Occipital lobe (tissue), 2 donors: ENCODE data around the gene ZNF317. TPM values are rescaled to one million over a fixed set of nuclear protein-coding genes. Genes with fewer than 3 reads are reported as not detected.
"Not testable (repeated sequence)": the region's sequence is repeated elsewhere in the genome, so short reads cannot be mapped to it uniquely, and the experiment has no call there.

Source experiments
- DNase-seq: peaks from one replicate; lab custom pipeline; 2025; lab: John Stamatoyannopoulos, UW
- total RNA-seq: library from RNA; depleted of rRNA; stranded (reverse); fragments of >200 nt; gene quantifications from one replicate; pipeline ENCODE4 v1.2.3, GENCODE V29; 2014

The ZNF317 gene
- total RNA-seq, 1 donor from 2014 or later = 18.7 TPM

DNA sequence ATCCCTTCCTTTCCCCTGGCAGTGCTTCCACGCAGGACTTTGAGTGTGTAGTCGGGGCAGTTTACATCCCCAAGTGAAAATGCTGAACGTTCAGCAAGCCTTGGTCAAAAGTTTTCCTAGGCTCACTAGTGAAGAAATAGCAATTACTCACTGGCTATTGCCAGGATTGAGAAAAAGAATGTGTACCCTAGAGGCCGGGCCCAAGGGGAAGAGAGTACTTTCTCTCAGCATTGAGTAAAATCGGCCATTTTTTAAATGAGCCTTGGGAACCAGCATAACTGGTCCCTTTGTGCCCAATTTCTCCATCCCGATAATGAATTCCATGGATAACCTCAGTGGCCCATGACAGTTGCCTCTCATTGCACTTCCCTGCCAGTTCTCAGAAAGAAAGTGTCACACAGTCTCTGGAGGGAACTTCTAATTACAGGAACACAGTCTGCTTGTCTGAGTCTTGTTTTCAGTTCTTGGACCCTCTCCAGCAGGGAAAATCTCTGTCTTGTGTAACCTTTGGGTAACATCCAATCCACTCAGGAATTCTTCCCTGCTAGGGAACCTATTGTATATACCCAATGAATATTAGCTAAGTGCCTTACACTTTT is 31.3 kb downstream of the ZNF317 start:
- no peak for DNase-seq

DNA sequence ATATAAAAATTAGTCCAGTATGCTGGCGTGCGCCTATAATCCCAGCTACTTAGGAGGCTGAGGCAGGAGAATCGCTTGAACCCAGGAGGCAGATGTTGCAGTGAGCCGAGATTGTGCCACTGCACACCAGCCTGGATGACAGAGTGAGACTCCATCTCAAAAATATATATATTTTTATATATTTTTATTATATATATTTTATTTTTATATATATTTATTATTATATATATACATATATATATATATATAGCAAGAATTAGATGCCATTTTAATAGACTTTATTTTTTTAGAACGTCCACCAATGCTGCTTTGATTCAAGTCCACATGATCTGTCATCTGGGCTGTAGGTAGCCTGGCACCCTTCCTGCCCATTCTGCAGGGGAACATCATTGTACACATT is 35.1 kb downstream of the ZNF317 start:
- DNase-seq = no peak

DNA sequence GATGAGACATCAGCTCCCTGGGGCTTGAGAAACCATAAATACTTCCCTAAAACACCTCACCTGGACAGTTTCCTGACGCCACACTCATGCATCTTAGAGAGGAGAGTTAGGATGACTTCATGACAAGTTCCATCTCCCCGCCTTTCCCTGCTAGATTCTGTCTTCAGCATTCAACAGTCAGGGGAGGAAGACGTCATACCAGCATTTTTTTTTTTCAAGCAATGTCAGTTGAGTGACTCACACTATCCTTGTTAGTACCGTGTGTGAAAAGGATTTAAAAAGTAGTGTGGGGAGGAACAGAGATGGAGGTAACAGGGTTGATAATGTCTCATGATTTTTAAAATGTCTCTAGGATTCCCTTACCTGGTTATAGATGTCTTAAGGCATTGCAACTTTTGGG is 38.7 kb downstream of the ZNF317 start, which contains the start of gene OR7D2:
OR7D2 (plus strand) TSS at position 79 of the 400 bp plus-strand sequence. CDS start 6,803 bp downstream, outside the sequence.
- DNase-seq = no peak

DNA sequence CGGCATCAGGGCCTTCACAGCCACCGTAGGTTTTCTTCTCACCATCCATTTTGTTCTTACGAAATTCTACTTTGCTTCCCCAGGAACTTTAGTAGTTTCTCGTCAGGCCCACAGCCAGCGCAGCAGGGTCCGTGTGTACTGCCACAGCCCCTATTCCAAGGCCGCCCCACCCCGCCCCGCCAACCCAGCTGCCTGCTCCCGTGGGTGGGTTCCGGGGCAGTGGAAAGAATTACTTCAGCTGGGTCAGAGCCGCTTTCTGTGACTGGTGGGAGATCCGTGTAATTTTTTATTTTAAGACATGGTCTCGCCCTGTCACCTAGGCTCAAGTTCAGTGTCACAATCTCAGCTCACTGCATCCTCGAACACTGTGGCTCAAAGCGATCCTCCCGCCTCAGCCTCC is 42.8 kb downstream of the ZNF317 start:
- no peak for DNase-seq

DNA sequence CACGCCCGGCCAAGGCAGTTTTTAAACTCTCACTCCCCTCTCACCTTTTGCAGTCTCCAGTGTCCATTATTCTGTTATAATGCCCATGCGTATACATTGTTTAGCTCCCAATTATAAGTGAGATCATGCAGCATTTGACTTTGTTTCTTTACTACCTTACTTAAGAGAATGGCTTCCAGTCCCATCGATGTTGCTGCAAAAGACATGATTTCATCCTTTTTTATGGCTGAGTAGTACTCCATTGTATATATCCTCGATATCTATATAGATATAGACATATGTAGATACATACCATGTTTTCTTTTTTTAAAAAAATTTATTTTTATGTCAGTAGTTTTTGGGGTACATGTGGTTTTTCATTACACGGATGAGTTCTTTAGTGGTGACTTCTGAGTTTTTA is 47.0 kb downstream of the ZNF317 start:
- no peak for DNase-seq

DNA sequence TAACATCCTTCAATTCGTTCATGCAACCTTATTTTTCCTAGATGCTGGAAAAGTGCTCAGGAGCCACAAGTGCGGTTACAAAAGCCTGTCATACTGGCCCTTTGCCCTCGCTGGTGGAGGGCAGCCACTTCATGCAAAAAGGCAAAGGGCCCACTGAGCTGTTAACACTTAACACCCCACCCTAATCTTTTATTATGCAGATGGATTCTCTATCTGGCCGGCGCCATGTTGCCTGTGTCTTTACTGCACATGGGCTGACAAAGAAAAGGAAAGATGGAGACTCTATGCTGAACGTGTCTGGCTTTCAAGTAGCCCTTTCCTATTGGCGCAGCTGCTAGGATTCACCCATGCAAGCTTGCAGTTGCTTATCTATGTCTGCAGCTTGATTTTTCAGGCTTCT is 49.3 kb downstream of the ZNF317 start:
- no peak for DNase-seq

DNA sequence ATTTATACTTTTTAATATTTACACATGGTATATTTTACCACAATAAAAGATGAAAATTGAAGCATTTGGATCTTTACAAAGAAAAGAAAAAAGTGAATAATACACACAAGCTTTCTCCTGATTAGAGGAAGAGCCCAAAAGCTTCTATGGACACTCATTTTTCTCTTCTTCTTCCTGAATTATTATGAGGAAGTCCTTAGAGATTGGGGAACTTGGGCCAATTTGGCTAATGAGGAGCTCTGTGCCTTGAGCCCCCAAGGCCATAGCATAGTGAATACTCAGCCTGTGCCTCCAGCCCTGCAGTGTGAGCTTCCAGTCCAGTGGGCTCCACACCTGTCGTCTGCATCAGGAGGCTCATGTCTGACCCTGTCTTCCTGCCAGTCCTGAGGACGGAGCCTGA is 57.8 kb downstream of the ZNF317 start:
- not testable (repeated sequence) for DNase-seq

DNA sequence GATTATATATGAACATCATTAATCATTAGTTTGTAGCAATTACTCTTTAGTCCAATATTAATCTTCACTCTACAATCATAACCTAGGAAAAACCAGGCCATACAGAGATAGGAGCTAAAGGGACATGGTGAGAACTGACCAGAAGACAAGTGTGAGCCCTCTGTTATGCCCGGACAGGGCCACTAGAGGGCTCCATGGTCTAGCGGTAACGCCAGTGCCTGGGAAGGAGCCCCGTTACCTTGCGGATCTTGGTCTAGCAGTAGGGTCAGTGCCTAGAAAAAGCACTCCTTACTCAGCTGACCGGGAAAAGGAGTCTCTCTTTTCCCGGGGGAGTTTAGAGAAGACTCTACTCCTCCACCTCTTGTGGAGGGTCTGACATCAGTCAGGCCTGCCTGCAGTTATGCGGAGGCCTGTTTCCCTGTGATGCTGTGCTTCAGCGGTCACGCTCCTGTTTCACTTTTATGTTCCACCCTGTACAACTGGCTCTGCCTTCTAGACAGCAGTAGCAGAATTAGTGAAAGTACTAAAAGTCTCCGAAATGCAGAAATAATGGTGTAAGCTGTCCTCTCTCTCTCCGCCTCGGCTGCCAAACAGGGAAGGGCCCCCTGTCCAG is 65.4 kb downstream of the ZNF317 start:
- peak; percentile 12 for DNase-seq

Other genes starting within 250 kb of the ZNF317 start
- not detected for gene MUC16, start 130.0 kb upstream of the ZNF317 start, total RNA-seq
- gene OR1M1, start 53.3 kb upstream of the ZNF317 start, total RNA-seq = not detected
- not detected for gene OR7G2, start 32.9 kb upstream of the ZNF317 start, total RNA-seq
- gene OR7G1, start 24.6 kb upstream of the ZNF317 start, total RNA-seq = not detected
- not detected for gene OR7G3, start 13.4 kb upstream of the ZNF317 start, total RNA-seq
- gene OR7D2, start 38.6 kb downstream of the ZNF317 start, total RNA-seq = not detected
- gene OR7D4, start 79.2 kb downstream of the ZNF317 start, total RNA-seq = not detected
- not detected for gene OR7E24, start 110.5 kb downstream of the ZNF317 start, total RNA-seq
- gene ZNF699, start 169.4 kb downstream of the ZNF317 start, total RNA-seq = 25.7 TPM
- gene ZNF559, start 183.8 kb downstream of the ZNF317 start, total RNA-seq = 52.7 TPM
- 11.9 TPM for gene ZNF177, start 222.6 kb downstream of the ZNF317 start, total RNA-seq